MM.1S (cell line): ENCODE measurements around the gene POLR1F.
"Not testable (repeated sequence)": the region's sequence is repeated elsewhere in the genome, so short reads cannot be mapped to it uniquely, and the experiment has no call there.

Source experiments
- DNase-seq: peaks from one replicate; pipeline ENCODE4 v3.0.0-alpha.2; 2015
- H2AFZ ChIP-seq: fragments of 300-600 bp; sonication (generic); 2 replicates; pipeline ENCODE4 v1.6.0; 2016; ENCODE audit warnings: antibody characterized with exemption, low read length
- H3F3A ChIP-seq: fragments of 300-600 bp; sonication (generic); 2 replicates; pipeline ENCODE4 v1.6.1; 2016; ENCODE audit warnings: mild to moderate bottlenecking, antibody characterized with exemption, low read length, moderate library complexity, mixed read lengths; ENCODE audit not compliant: insufficient read depth
- H3K27ac ChIP-seq: fragments of 300-600 bp; sonication (generic); 2 replicates; pipeline ENCODE4 v1.5.1; 2016; ENCODE audit warnings: mild to moderate bottlenecking, low read length
- H3K27me3 ChIP-seq: fragments of 300-600 bp; sonication (generic); replicated peaks from 2 replicates; pipeline ENCODE4 v1.6.0; 2016; ENCODE audit warnings: low read length; ENCODE audit not compliant: insufficient read depth
- H3K36me3 ChIP-seq: fragments of 300-600 bp; sonication (generic); replicated peaks from 2 replicates; pipeline ENCODE4 v1.6.1; 2016; ENCODE audit warnings: mild to moderate bottlenecking, low read length, mixed read lengths; ENCODE audit not compliant: insufficient read depth
- H3K4me1 ChIP-seq: fragments of 300-600 bp; sonication (generic); 2 replicates; pipeline ENCODE4 v1.6.1; 2016; ENCODE audit warnings: low read length, mixed read lengths
- H3K4me2 ChIP-seq: fragments of 300-600 bp; sonication (generic); 2 replicates; pipeline ENCODE4 v1.6.0; 2016; ENCODE audit warnings: low read depth, low read length
- H3K4me3 ChIP-seq: fragments of 300-600 bp; sonication (generic); 2 replicates; pipeline ENCODE4 v1.5.1; 2016; ENCODE audit warnings: low read length, mixed read lengths
- H3K79me2 ChIP-seq: fragments of 300-600 bp; sonication (generic); 2 replicates; pipeline ENCODE4 v1.6.1; 2016; ENCODE audit warnings: mixed run types, low read length, mixed read lengths
- H3K9ac ChIP-seq: fragments of 300-600 bp; sonication (generic); 2 replicates; pipeline ENCODE4 v1.6.1; 2016; ENCODE audit warnings: low read length, mixed read lengths
- H3K9me2 ChIP-seq: fragments of 300-600 bp; sonication (generic); replicated peaks from 2 replicates; pipeline ENCODE4 v1.6.1; 2016; ENCODE audit warnings: mild to moderate bottlenecking, low read length, mixed read lengths; ENCODE audit not compliant: insufficient read depth
- H3K9me3 ChIP-seq: fragments of 300-600 bp; sonication (generic); replicated peaks from 2 replicates; pipeline ENCODE4 v1.6.1; 2016; ENCODE audit warnings: mild to moderate bottlenecking, low read length, mixed read lengths; ENCODE audit not compliant: insufficient read depth
- H4K20me1 ChIP-seq: fragments of 300-600 bp; sonication (generic); 2 replicates; pipeline ENCODE4 v1.6.1; 2016; ENCODE audit warnings: mild to moderate bottlenecking, low read length, moderate library complexity, mixed read lengths; ENCODE audit not compliant: insufficient read depth
- CTCF ChIP-seq: fragments of 300-600 bp; sonication (generic); IDR thresholded peaks from 2 replicates; pipeline ENCODE4 v1.5.1; 2016; ENCODE audit warnings: antibody characterized with exemption, low read length, mixed read lengths
- EZH2 ChIP-seq: fragments of 300-600 bp; sonication (generic); optimal IDR thresholded peaks from 2 replicates; pipeline ENCODE3; 2017; ENCODE audit warnings: low read depth, mild to moderate bottlenecking, antibody characterized with exemption, low read length, mixed read lengths
- EZH2phosphoT487 ChIP-seq: fragments of 300-600 bp; sonication (generic); IDR thresholded peaks from 2 replicates; pipeline ENCODE4 v1.6.1; 2018; ENCODE audit warnings: antibody characterized with exemption, low read length

The POLR1F gene

GRCh38 chr7:19696926-19697325 lies 11.9 kb downstream of the POLR1F start:
- no peaks in the 10 kb centered on the region for H3K27me3 ChIP-seq
- no peaks in the 10 kb centered on the region for H3K4me1 ChIP-seq

GRCh38 chr7:19692111-19692828 lies 16.6 kb downstream of the POLR1F start:
- no peak overlapping the region for H3K9ac ChIP-seq
- H3K4me3 ChIP-seq: no peak overlapping the region
- H3K79me2 ChIP-seq: no peaks in the 10 kb centered on the region
- no peaks in the 10 kb centered on the region for H3K9me3 ChIP-seq
- H3K36me3 ChIP-seq: no peaks in the 10 kb centered on the region
- H3F3A ChIP-seq: no peaks in the 10 kb centered on the region
- no peak overlapping the region for H2AFZ ChIP-seq
- no peak overlapping the region for H3K4me2 ChIP-seq
- H3K27me3 ChIP-seq: no peaks in the 10 kb centered on the region
- no peaks in the 10 kb centered on the region for H4K20me1 ChIP-seq
- DNase-seq: no peak
- H3K4me1 ChIP-seq: no peaks in the 10 kb centered on the region
- H3K9me2 ChIP-seq: no peaks in the 10 kb centered on the region
- no peak for TF ChIP-seq CTCF
- no peak for TF ChIP-seq EZH2phosphoT487
- no peak for TF ChIP-seq EZH2
- H3K27ac ChIP-seq: no peak overlapping the region

More at GRCh38 chr7:19696926-19697325, 11.9 kb downstream of the POLR1F start:
- Histone ChIP-seq H3K36me3 (peaks cover 3% of the 10 kb centered on the region; the same call in 1 of the 2 replicates), H3K9ac (no peak overlapping the region), H3F3A (no peaks in the 10 kb centered on the region), H3K79me2 (peaks cover 6% of the 10 kb centered on the region), H3K9me2 (no peaks in the 10 kb centered on the region), H3K4me2 (no peak overlapping the region), H3K27ac (no peak overlapping the region), H3K9me3 (no peaks in the 10 kb centered on the region), H4K20me1 (no peaks in the 10 kb centered on the region; the same call in 1 of the 2 replicates), H2AFZ (no peak overlapping the region), H3K4me3 (no peak overlapping the region)
- TF ChIP-seq EZH2 (no peak), CTCF (no peak), EZH2phosphoT487 (no peak)
- DNase-seq: no peak

- no peaks in the 10 kb centered on the region for H3K79me2 ChIP-seq
- no peaks in the 10 kb centered on the region for H3K27me3 ChIP-seq
- no peaks in the 10 kb centered on the region for H3K4me1 ChIP-seq
- no peak overlapping the region for H2AFZ ChIP-seq
- no peak overlapping the region for H3K9ac ChIP-seq
- no peaks in the 10 kb centered on the region for H4K20me1 ChIP-seq
- H3K9me2 ChIP-seq: no peaks in the 10 kb centered on the region
- no peak overlapping the region for H3K4me3 ChIP-seq
- H3K27ac ChIP-seq: no peak overlapping the region
- no peak for TF ChIP-seq CTCF
- H3F3A ChIP-seq: no peaks in the 10 kb centered on the region
- H3K9me3 ChIP-seq: no peaks in the 10 kb centered on the region
- H3K36me3 ChIP-seq: no peaks in the 10 kb centered on the region
- H3K4me2 ChIP-seq: no peak overlapping the region
- DNase-seq: no peak
Observed at GRCh38 chr7:19690736-19691135, 18.1 kb downstream of the POLR1F start.

GRCh38 chr7:19689130-19689529 lies 19.7 kb downstream of the POLR1F start:
- H3K4me1 ChIP-seq, H3K36me3 ChIP-seq, H3K4me2 ChIP-seq, H3K4me3 ChIP-seq, H3F3A ChIP-seq, H3K27me3 ChIP-seq, H3K9ac ChIP-seq, DNase-seq, H2AFZ ChIP-seq, H4K20me1 ChIP-seq, H3K9me2 ChIP-seq, H3K79me2 ChIP-seq, H3K27ac ChIP-seq, H3K9me3 ChIP-seq: not testable (repeated sequence)
